GM19240 (cell line): ENCODE data around the gene TRAF4.
A peak's percentile ranks its signal among the peaks of the same experiment; 100 is the strongest.
"Not testable (repeated sequence)": the region's sequence is repeated elsewhere in the genome, so short reads cannot be mapped to it uniquely, and the experiment has no call there.

Experiments
- DNase-seq: peaks from one replicate; pipeline ENCODE4 v3.0.0; 2011; ENCODE audit warnings: low spot score; ENCODE audit not compliant: insufficient read length

The TRAF4 gene

GRCh38 chr17:28747801-28748750 is 4.3 kb downstream of the TRAF4 start:
- DNase-seq: no peak

- DNase-seq: no peak
These were observed 5.2 kb downstream of the TRAF4 start for GRCh38 chr17:28748852-28749515.

- DNase-seq: no peak
These were observed 5.8 kb downstream of the TRAF4 start for GRCh38 chr17:28749516-28750177.

GRCh38 chr17:28750178-28751047 is 6.6 kb downstream of the TRAF4 start:
- DNase-seq: peak; percentile 70

- DNase-seq: no peak
These were observed 8.0 kb downstream of the TRAF4 start for GRCh38 chr17:28751600-28752366.

GRCh38 chr17:28755486-28755885 is 11.7 kb downstream of the TRAF4 start:
- DNase-seq: no peak

- DNase-seq: no peak
These were observed 12.4 kb downstream of the TRAF4 start for GRCh38 chr17:28756049-28756804.

GRCh38 chr17:28758411-28759121 is 14.8 kb downstream of the TRAF4 start:
- DNase-seq: no peak

GRCh38 chr17:28759256-28759865 is 15.6 kb downstream of the TRAF4 start:
- DNase-seq: no peak

- DNase-seq: no peak
These were observed 17.1 kb downstream of the TRAF4 start for GRCh38 chr17:28760601-28761562.

- peak; percentile 16 for DNase-seq
These were observed 19.5 kb downstream of the TRAF4 start for GRCh38 chr17:28763137-28763799.

GRCh38 chr17:28763804-28764266 is 20.0 kb downstream of the TRAF4 start:
- DNase-seq: peak; percentile 55

- DNase-seq: no peak
These were observed 21.2 kb downstream of the TRAF4 start for GRCh38 chr17:28765038-28765437.

GRCh38 chr17:28773736-28774135 is 29.9 kb downstream of the TRAF4 start:
- DNase-seq: no peak

- DNase-seq: no peak
These were observed 30.4 kb downstream of the TRAF4 start for GRCh38 chr17:28774206-28774605.

- no peak for DNase-seq
These were observed 33.4 kb downstream of the TRAF4 start for GRCh38 chr17:28777178-28777577.

- not testable (repeated sequence) for DNase-seq
These were observed 35.8 kb downstream of the TRAF4 start for GRCh38 chr17:28779601-28780000.
